HG03097 (cell line): ENCODE measurements around the gene ZBED6.
"Not testable (repeated sequence)": the region's sequence is repeated elsewhere in the genome, so short reads cannot be mapped to it uniquely, and the experiment has no call there.

Source experiments
- ATAC-seq: cut with Tn5 transposase; IDR thresholded peaks from one replicate; pipeline ENCODE4 v1.9.1; 2021; ENCODE audit not compliant: unreplicated experiment, low FRiP score

ZBED6 gene

DNA sequence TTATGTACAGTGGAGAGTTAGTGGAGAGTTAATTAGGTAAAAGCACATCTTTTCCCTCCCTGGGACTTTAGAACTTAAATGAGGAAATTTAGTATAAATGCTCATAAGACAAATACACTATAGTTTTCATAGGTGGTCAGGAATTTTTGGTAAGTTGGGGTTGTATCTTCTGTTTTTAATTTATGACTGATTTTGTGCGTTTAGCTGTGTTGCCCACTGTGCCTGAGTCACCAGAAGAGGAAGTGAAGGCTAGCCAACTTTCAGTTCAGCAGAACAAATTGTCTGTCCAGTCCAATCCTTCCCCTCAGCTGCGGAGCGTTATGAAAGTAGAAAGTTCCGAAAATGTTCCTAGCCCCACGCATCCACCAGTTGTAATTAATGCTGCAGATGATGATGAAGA, 33.8 kb downstream of the ZBED6 start:
- not testable (repeated sequence) for ATAC-seq

- ATAC-seq = no peak
Measured at GRCh38 chr1:203835476-203835875, 40.1 kb downstream of the ZBED6 start.

GRCh38 chr1:203839081-203839480, 43.7 kb downstream of the ZBED6 start:
- no peak for ATAC-seq

DNA sequence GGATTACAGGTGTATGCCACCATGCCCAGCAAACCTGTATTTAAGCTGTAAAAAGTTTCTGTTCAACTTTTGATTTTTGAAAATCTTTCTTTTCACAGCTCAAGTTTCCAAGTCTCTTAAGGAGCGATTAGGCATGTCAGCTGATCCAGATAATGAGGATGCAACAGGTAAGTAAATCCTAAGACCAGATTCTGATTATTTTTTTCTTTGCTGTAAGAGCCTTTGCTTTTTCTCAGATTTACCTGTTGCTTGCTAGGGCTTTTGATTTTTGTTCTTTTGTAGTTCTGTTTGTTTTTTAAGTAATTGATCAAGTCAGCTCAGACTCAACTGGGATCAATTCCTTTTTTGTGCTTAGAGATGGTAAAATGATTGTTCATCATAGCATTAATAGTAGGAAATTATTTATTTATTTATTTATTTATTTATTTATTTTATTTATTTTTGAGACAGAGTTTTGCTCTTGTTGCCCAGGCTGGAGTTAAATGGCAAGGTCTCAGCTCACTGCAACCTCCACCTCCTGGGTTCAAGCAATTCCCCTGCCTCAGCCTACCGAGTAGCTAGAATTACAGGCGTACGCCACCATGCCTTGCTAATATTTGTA, 44.9 kb downstream of the ZBED6 start:
- no peak for ATAC-seq

GRCh38 chr1:203842559-203842876, 47.1 kb downstream of the ZBED6 start:
- ATAC-seq = no peak

- ATAC-seq = no peak
Measured at GRCh38 chr1:203843435-203843834, 48.0 kb downstream of the ZBED6 start.
